GM18520 (cell line): ENCODE measurements around the gene ELOVL6.
A peak's percentile ranks its signal among the peaks of the same experiment; 100 is the strongest.

Experiments
- ATAC-seq: cut with Tn5 transposase; IDR thresholded peaks from one replicate; pipeline ENCODE4 v1.9.1; 2021; ENCODE audit not compliant: unreplicated experiment

The ELOVL6 gene

GRCh38 chr4:110129544-110129943, 68.9 kb downstream of the ELOVL6 start:
- ATAC-seq, result no peak

DNA sequence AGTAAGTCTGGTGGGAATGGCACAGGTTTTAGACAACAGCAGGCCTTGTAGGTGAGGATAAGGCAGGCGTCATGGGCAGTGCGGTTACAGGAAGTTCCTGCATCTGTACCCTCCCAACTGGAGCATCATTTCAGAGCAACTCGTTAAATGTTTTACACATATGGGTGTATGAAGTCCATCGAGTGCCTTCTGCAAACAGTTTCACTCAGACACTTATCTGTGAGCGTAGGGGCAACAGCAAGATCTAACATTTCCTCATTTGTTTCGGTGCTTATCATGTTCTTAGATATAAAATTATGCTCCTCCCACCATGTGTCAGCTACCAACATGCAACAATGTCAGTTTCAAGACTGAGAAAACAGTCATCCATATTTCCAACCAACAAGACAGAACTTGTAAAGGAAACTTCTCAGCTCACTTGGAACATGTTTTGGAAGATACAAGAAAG, 69.9 kb downstream of the ELOVL6 start:
- ATAC-seq, result no peak

- no peak for ATAC-seq
These were observed 70.4 kb downstream of the ELOVL6 start for GRCh38 chr4:110128029-110128428.

GRCh38 chr4:110124711-110125110, 73.7 kb downstream of the ELOVL6 start:
- no peak for ATAC-seq

GRCh38 chr4:110122201-110122600, 76.2 kb downstream of the ELOVL6 start:
- no peak for ATAC-seq

GRCh38 chr4:110120506-110120905, 77.9 kb downstream of the ELOVL6 start:
- ATAC-seq, result no peak

DNA sequence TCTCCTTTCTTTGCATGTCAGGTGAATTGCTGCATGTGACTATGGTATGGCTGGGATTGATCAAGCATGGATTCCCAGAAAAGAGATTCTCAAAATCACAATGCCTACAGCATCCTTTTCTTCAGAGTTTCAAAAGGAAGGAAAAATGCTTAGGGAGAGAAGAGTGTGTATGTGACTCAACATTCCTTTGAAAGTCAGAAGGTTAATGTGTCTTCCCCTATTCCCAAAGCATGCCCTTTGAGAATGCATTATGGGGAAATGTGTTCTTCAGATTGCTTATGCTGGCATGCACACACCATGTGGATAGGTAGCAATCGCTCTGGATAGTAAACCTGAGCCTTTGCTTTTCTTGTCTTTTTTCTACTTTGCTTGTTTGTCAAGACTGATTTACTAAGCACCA, 78.5 kb downstream of the ELOVL6 start:
- no peak for ATAC-seq

GRCh38 chr4:110119337-110119736, 79.1 kb downstream of the ELOVL6 start:
- ATAC-seq, result no peak

DNA sequence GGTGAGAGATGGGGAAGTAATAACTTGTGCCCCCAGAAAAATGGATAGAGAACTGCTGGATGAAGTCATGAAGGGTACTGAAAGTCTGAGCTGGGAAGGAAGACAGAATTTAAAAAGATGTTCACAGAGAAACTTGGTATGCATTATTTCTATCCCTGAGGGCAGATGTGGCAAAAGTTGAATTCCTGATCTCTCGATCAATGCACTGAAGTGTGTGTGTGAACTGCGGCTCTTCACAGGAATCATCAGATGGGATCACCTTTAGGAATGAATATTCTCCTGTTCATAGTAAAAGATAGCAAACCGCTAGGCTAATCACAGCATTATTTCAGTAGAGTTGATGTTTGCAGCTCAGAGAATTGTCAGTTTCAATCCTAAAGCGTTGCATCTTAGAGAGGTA, 86.4 kb downstream of the ELOVL6 start:
- ATAC-seq, result no peak

- ATAC-seq, result no peak
These were observed 89.0 kb downstream of the ELOVL6 start for GRCh38 chr4:110109455-110109854.

GRCh38 chr4:110108960-110109359, 89.5 kb downstream of the ELOVL6 start:
- ATAC-seq, result no peak

GRCh38 chr4:110108422-110108821, 90.0 kb downstream of the ELOVL6 start:
- peak; percentile 57 for ATAC-seq

DNA sequence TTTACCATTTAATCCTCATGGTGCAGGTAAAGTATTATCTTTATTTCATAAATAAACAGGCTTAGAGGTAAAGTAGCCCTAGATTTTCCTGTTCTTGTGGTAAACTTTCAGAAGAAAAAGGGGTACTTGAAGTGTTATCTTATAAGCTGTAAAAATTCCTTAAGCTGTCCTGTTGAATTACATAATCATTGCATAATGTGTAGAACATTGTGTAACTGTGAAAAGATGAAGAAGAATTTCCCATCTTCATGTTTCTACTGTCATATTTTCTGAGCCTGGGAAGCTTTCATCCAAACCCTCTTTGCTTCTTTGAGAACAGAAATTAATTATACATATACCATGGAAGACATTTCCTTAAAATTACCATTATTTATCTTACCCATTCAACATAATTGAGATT, 90.5 kb downstream of the ELOVL6 start:
- ATAC-seq, result no peak

DNA sequence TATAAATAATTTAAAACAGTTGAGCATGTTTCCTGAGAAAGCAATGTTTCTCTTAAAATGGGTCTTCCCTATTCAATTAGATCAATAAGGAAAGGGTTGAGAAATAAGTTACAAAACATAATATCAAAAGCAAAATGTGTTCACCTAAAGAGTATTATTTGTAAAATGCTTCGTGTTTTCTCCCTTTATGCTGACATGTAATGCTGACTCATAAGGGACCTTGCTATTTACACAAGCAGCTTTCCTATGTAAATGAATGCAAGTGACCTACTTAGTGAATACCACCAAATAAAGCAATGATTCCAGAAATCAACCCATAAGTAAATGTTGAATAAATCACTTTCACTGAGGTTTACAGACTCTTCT, 91.5 kb downstream of the ELOVL6 start:
- ATAC-seq, result peak; percentile 80

DNA sequence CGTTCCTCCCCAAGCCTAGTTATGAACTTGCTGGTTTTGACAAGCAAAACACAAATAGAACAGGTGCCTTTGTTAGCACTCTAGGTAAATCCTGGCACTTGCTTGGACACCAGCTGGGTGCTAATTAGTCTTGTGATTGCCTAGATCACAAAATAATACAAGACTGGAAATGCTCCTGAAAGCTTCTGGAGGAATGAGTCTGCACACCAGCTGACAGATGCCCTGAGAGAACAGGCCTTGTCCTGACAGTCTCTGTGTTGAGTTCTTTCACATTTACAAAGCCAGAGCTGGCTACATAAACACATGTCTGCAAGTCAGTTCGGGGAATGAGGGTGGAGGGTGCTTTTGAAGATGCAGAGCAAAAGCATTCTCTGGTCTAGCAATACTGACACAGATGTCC, 93.8 kb downstream of the ELOVL6 start:
- no peak for ATAC-seq

DNA sequence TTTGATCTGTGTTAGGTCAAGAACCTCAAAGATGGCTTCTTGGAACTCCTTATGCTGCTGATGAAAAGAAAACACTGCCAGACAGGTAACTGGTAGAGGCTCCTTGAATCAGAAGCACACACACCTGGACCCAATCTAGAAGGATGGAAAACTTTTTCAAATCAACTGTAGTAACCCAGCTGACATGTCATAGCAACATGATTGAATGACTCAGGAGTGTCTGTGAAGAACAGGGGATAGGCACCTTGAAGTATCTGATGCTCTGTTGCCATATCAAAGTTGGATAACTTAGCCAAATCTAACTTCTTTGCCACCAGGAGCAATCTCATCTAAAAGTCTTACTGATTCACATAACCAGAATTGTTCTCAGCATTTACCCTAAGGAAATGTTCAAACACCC, 98.8 kb downstream of the ELOVL6 start:
- ATAC-seq, result no peak

- ATAC-seq, result no peak
These were observed 102.0 kb downstream of the ELOVL6 start for GRCh38 chr4:110096405-110096804.

DNA sequence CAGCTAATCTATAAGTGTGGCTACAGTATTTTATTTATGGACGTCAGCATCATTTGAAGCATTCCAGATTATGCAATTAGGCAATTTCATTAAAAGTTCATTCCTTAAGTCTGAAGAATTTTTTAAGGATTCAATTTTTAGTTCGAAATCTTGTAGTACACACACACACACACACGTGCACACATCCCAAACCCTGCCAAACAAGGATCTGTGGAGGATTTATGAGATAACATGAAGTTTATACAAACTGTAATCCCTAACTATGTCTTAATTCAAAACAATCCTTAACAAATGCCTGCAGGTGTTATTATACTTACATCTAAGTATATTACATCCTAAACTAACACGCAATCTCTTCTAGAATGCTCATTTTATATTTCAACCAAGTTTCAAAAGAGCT, 105.8 kb downstream of the ELOVL6 start:
- no peak for ATAC-seq

DNA sequence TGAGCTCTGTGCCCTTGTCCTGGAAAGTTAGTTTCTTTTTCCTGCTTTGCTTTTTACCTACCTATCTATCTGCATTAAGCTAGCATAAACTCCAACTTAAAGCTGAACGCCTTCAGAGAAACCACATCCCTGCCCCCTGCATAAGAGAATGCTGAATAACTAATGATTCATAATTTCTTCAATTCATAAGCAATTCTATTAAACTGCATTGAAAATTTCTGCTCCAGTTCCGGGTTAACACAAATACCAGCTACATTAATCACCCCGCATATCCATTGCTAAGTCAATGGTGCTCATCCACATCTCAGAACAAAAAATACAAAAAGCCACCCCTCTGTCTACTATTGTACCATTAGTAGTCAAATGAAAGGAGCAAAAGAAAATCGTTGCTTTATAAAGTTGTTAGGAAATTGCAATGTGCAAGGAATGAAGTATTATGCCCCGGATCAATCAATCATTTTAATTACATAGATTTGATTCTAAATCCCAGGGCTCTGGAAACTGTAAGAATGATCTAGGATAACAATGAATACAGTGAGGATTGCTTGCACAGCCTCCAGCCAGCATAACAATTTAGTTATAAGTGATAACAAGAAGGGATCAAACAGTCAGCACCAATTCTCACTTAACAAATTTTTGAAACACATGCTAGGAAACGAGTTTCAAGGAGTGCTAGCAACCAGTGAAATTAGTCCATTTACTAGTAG, 106.8 kb downstream of the ELOVL6 start:
- no peak for ATAC-seq

DNA sequence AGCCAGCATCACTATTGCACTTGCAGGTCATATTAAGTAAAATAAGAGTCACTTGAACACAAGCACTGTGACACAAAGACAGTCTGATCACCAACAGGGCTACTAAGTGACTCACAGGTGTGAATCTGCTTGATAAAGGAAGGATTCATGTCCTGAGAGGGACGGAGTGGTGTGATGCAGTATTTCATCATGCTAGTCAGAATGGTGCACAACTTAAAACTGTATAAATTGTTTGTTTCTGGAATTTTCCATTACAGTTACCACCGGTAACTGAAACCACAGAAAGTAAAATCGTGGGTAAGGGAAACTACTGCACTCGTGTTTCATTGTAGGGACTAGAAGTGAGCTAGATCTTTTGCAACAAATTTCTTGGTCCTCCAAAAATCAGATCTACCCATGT, 109.7 kb downstream of the ELOVL6 start:
- peak; percentile 76 for ATAC-seq

- ATAC-seq, result no peak
These were observed 111.2 kb downstream of the ELOVL6 start for GRCh38 chr4:110087070-110087708.

- no peak for ATAC-seq
These were observed 113.3 kb downstream of the ELOVL6 start for GRCh38 chr4:110085131-110085530.

DNA sequence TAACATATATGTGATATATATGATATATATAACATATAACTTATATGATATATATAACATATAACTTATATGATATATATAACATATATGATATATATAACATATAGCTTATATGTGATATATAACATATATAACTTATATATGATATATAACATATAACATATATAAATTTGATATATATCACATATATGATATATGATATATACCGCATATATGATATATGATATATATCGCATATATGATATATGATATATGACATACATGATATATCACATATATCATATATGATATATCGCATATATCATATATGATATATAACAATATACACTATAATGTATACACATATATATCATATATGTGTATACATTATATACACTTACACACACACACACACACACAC, 114.3 kb downstream of the ELOVL6 start:
- ATAC-seq, result no peak
